Measurements from ENCODE around the gene STIM2. TPM values are rescaled to one million over a fixed set of nuclear protein-coding genes. Genes with fewer than 3 reads are reported as not detected.
"Not testable (repeated sequence)": the region's sequence is repeated elsewhere in the genome, so short reads cannot be mapped to it uniquely, and the experiment has no call there.

The STIM2 gene
- total RNA-seq, 2 experiments from 2014 or later = 40.5 to 43.1 TPM

DNA sequence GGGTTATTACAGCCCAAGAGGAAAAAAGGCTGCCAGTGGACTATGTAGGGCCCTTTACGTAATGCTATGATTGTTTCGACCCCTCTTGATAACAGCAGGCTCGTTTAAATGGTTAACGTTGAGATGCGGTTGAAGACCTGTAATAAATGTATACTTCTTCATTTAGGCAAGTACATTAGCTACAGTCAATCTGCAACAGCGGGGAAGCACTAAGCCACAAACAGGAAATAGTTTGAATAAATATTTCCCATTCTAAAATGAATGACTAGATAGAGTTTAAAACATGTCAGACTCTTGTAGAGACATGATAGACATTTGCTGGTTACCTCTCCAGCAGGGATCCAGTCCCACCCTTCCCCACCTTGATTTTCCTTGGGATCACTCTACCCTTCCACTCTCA lies 38.1 kb upstream of the STIM2 start:
- H3K4me1 Mint-ChIP-seq (ENCODE audit: low read depth) = peaks cover 15% of the 10 kb centered on the region
- DNase-seq = peak; percentile 43
- H3K4me3 Mint-ChIP-seq = no peak overlapping the region

DNA sequence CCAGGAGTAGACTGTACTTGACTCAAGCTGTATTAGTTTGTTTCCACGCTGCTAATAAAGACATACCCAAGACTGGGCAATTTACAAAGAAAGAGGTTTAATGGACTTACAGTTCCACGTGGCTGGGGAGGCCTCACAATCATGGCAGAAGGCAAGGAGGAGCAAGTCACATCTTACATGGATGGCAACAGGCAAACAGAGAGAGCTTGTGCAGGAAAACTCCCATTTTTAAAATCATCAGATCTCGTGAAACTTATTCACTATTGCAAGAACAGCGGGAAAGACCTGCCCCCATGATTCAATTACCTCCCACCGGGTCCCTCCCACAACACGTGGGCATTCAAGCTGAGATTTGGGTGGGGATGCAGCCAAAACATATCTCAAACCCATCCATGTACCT lies 37.7 kb upstream of the STIM2 start:
- H3K36me3 Mint-ChIP-seq (ENCODE audit: low read depth); H3K4me3 Mint-ChIP-seq; DNase-seq; H3K27me3 Mint-ChIP-seq (ENCODE audit: low read depth); CTCF ChIA-PET: not testable (repeated sequence)
- peak overlapping the region; percentile 78 for H3K27ac Mint-ChIP-seq
- intact Hi-C loops (cut with micrococcal nuclease) = loop anchor here (1.0 kb wide), 1 partner anchor 34 kb away; no protein-coding TSS in a partner anchor
- peaks cover 15% of the 10 kb centered on the region for H3K4me1 Mint-ChIP-seq (ENCODE audit: low read depth)
- peaks cover 21% of the 10 kb centered on the region for H3K9me3 Mint-ChIP-seq

More for the DNA sequence above, 38.1 kb upstream of the STIM2 start:
- H3K36me3 Mint-ChIP-seq (ENCODE audit: low read depth) = peaks cover 9% of the 10 kb centered on the region
- H3K27ac Mint-ChIP-seq = peak overlapping the region; percentile 78
- H3K9me3 Mint-ChIP-seq = peaks cover 21% of the 10 kb centered on the region
- intact Hi-C loops (cut with micrococcal nuclease) = loop anchor here (1.0 kb wide), 1 partner anchor 35 kb away; no protein-coding TSS in a partner anchor
- no peaks in the 10 kb centered on the region for H3K27me3 Mint-ChIP-seq (ENCODE audit: low read depth)
- CTCF ChIA-PET = no interaction called here

DNA sequence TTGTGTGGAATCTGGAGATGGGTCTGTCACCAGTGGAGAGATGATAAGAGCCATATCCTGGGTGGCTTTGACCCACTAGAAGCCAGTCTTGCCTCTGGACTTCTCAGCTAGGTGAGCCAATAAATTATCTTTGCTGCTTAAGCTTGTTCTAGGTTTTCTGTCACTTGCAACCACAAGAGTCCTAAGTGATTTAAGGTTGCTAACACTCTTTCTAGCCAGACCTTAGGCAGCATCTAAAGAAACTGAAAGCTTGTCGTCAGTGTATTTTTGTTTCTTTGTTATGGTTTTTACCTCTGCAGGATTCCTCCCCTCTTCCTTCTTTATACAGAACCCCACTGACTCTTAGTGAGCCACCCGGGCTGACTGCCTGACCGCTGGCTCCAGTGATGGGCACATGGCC lies 37.1 kb upstream of the STIM2 start:
- no peak for DNase-seq
- Mint-ChIP-seq H3K4me3 (no peak overlapping the region), H3K27ac (peak overlapping the region; percentile 78), H3K36me3 (ENCODE audit: low read depth) (peaks cover 9% of the 10 kb centered on the region), H3K27me3 (ENCODE audit: low read depth) (no peaks in the 10 kb centered on the region), H3K4me1 (ENCODE audit: low read depth) (peaks cover 15% of the 10 kb centered on the region), H3K9me3 (peaks cover 21% of the 10 kb centered on the region)
- CTCF ChIA-PET = no interaction called here
- intact Hi-C loops (cut with micrococcal nuclease) = no loop called here

DNA sequence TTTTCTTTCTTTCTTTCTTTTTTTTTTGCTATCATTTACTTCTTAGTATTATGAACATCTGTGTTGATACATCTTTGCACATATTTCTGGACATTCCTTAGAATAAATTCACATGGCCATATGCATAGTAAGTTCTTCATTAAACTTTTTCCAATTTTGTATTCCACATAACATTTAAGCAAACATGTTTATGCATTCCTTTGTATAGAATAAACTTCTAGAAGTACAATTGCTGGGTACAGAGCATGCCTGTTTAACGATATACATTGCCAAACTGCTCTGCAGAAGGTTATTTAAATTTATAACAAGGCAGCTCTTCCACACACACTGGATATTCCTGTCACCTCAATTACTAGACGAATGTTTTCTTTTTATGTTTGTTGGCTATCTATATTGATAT lies 36.0 kb upstream of the STIM2 start:
- H3K27me3 Mint-ChIP-seq (ENCODE audit: low read depth) = no peaks in the 10 kb centered on the region
- peaks cover 9% of the 10 kb centered on the region for H3K36me3 Mint-ChIP-seq (ENCODE audit: low read depth)
- intact Hi-C loops (cut with micrococcal nuclease) = no loop called here
- H3K4me1 Mint-ChIP-seq (ENCODE audit: low read depth) = peaks cover 13% of the 10 kb centered on the region
- H3K9me3 Mint-ChIP-seq = peaks cover 18% of the 10 kb centered on the region
- CTCF ChIA-PET = no interaction called here
- no peak overlapping the region for H3K27ac Mint-ChIP-seq
- no peak overlapping the region for H3K4me3 Mint-ChIP-seq
- DNase-seq = no peak

DNA sequence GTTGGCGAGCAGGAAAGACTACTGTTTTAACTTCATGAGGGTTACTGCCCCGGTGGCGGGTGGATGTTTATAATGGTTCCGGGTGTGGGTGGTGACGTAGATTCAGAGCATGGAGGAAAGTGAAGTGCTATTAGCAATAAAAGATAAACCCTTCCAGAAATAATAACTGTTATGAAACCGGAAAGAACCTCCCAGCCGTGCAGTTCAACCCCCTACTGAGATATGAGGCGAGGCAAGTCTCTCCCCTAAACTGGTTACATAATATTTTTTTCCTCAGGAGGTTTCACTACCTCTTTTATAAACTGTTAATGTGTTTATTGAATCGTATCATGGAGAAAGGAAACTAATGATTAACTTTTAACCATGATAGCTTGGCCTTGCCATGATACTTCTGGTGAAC lies 33.9 kb upstream of the STIM2 start:
- H3K4me1 Mint-ChIP-seq (ENCODE audit: low read depth) = peaks cover 13% of the 10 kb centered on the region
- H3K36me3 Mint-ChIP-seq (ENCODE audit: low read depth) = peaks cover 9% of the 10 kb centered on the region
- no peak overlapping the region for H3K4me3 Mint-ChIP-seq
- intact Hi-C loops (cut with micrococcal nuclease) = no loop called here
- DNase-seq = no peak
- H3K27me3 Mint-ChIP-seq (ENCODE audit: low read depth) = no peaks in the 10 kb centered on the region
- peaks cover 14% of the 10 kb centered on the region for H3K9me3 Mint-ChIP-seq
- CTCF ChIA-PET = no interaction called here
- no peak overlapping the region for H3K27ac Mint-ChIP-seq

DNA sequence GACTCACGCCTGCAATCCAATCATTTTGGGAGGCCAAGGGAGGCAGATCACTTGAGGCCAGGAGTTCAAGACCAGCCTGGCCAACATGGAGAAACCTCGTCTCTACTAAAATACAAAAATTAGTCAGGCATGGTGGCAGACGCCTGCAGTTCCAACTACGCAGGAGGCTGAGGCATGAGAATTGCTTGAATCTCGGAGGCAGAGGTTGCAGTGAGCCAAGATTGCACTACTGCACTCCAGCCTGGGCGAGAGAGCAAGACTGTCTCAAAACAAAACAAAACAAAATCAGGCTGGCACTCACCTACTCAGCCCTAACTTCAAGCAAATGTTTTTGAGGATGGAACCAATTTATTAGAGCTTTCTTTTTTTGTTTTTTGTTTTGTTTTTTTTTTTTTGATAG lies 33.3 kb upstream of the STIM2 start:
- H3K4me1 Mint-ChIP-seq (ENCODE audit: low read depth); intact Hi-C loops (cut with micrococcal nuclease); H3K27ac Mint-ChIP-seq; H3K4me3 Mint-ChIP-seq; H3K27me3 Mint-ChIP-seq (ENCODE audit: low read depth); DNase-seq; H3K36me3 Mint-ChIP-seq (ENCODE audit: low read depth): not testable (repeated sequence)
- CTCF ChIA-PET = interaction anchor here (0.5 kb wide), 1 partner anchor 212 kb away, joined by 4 read pairs; no protein-coding TSS in a partner anchor
- peaks cover 14% of the 10 kb centered on the region for H3K9me3 Mint-ChIP-seq

DNA sequence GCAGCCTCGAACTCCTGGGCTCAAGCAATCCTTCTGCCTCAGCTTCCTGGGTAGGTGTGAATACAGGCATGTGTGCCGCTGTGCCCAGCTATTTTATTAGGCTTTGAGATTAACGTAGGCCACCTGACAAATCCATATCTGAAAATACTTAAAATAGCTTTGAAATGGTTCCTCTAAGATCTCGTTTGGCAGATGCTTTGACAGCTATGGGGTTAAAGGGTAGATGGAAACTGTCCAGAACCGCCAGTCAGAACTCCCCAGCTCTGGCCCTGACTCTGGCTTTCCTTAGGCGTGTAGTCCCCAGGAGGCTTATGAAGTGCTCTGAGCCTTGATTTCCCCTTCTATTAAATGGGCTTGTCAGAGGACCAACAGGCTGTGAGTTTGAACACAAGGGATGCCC lies 32.8 kb upstream of the STIM2 start:
- CTCF ChIA-PET = interaction anchor here (0.5 to 0.6 kb wide), 2 partner anchors 213 to 369 kb away, joined by 3 to 4 read pairs; no protein-coding TSS in a partner anchor

DNA sequence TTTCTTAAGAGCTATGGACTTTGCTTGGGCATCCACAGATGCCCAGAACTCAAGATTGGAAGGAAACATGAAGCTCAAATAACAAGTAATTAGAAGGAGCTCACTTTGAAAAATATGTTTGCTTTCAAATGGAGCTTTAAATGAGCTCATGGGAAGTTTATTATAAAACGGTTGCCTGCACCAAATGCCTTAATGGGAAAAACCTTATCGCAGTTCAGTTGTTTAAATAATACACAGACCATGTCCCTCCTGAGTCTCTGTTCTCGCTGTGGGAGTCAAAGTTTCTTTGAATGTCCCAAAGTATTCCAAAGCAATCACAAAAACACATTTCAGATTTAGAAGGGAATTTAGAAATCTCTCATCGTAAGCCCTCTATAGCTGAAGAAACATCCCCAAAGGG lies 31.6 kb upstream of the STIM2 start:
- Mint-ChIP-seq H3K27ac (no peak overlapping the region), H3K27me3 (ENCODE audit: low read depth) (no peaks in the 10 kb centered on the region), H3K36me3 (ENCODE audit: low read depth) (no peaks in the 10 kb centered on the region), H3K4me3 (no peak overlapping the region), H3K9me3 (peaks cover under 1% of the 10 kb centered on the region), H3K4me1 (ENCODE audit: low read depth) (no peaks in the 10 kb centered on the region)
- CTCF ChIA-PET = interaction anchor here (0.6 to 1.4 kb wide), 6 partner anchors 10 to 1036 kb away, joined by 3 to 4 read pairs (median 3); no protein-coding TSS in a partner anchor
- intact Hi-C loops (cut with micrococcal nuclease) = no loop called here
- DNase-seq = no peak

More for the DNA sequence above, 32.8 kb upstream of the STIM2 start:
- Mint-ChIP-seq H3K4me1 (ENCODE audit: low read depth) (peaks cover 5% of the 10 kb centered on the region), H3K4me3 (no peak overlapping the region), H3K9me3 (peaks cover 12% of the 10 kb centered on the region), H3K27ac (no peak overlapping the region), H3K36me3 (ENCODE audit: low read depth) (peaks cover 8% of the 10 kb centered on the region), H3K27me3 (ENCODE audit: low read depth) (no peaks in the 10 kb centered on the region)
- DNase-seq = no peak
- intact Hi-C loops (cut with micrococcal nuclease) = no loop called here

DNA sequence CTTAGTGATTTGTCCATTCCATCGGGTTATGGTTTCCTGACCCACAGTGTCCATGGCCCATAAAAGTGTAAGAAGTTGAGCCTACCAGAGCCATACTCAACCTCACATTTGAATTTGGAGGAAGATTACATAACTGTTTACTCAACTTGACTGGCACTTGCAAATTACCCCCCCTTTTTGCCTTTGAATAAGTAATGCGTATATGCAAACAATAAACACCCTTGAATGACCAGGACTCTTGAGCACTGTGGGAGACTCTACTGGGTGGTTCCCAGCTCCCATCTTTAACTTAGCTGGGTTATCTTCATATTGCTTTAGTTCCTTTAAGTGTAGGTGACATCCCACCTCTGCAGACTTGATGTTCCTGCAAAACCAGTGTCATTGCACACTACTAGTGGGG lies 30.6 kb upstream of the STIM2 start:
- no peak for DNase-seq
- intact Hi-C loops (cut with micrococcal nuclease) = no loop called here
- CTCF ChIA-PET = interaction anchor here (1.2 kb wide), 1 partner anchor 28 kb away, joined by 3 read pairs; no protein-coding TSS in a partner anchor

DNA sequence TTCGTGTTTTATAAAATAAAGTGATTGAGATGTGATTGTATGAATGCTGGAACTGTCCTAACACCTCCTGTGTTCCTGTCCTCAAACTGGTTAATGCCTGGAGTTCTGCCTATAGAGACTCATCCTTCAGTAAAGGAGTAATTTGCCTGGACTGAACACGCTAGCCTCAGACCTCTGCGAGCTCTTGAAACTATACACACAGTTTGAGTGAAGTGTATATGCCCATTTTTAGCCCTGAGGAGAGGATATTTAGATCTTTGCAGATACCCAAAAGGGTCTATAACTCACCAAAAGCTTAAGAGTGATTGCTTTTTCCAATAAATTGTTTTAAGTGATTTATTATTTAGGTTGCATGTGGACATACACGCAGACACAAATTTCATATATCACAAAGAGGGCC lies 29.9 kb upstream of the STIM2 start:
- no peak overlapping the region for H3K27ac Mint-ChIP-seq

More for the DNA sequence above, 30.6 kb upstream of the STIM2 start:
- H3K4me1 Mint-ChIP-seq (ENCODE audit: low read depth) = no peaks in the 10 kb centered on the region
- no peak overlapping the region for H3K27ac Mint-ChIP-seq
- H3K9me3 Mint-ChIP-seq = peaks cover 6% of the 10 kb centered on the region
- no peaks in the 10 kb centered on the region for H3K36me3 Mint-ChIP-seq (ENCODE audit: low read depth)
- H3K4me3 Mint-ChIP-seq = no peak overlapping the region
- no peaks in the 10 kb centered on the region for H3K27me3 Mint-ChIP-seq (ENCODE audit: low read depth)

DNA sequence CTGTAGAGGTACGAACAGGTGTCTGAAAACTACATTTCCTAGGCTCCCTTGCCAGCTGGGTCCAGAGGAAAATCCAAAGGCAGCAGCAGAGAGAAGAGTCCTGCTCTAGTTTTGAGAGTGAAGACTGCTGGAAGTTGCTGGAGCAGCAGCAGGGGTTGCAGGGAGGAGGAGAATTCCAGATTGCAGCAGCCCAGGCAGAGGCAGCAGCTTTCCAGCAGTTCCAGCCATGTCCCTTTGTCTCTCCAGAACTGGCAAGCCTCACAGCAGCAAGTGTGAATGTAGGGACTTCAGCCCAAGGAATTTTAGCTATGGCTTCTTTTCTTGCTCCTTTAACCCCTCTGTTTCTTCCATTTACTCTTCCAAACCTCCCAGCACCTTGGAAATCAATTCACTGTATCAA lies 24.1 kb upstream of the STIM2 start:
- H3K27ac Mint-ChIP-seq = no peak overlapping the region
- DNase-seq = no peak
- peaks cover 8% of the 10 kb centered on the region for H3K9me3 Mint-ChIP-seq
- H3K4me3 Mint-ChIP-seq = no peak overlapping the region
- intact Hi-C loops (cut with micrococcal nuclease) = no loop called here
- CTCF ChIA-PET = no interaction called here
- H3K27me3 Mint-ChIP-seq (ENCODE audit: low read depth) = no peaks in the 10 kb centered on the region
- H3K36me3 Mint-ChIP-seq (ENCODE audit: low read depth) = no peaks in the 10 kb centered on the region
- peaks cover 7% of the 10 kb centered on the region for H3K4me1 Mint-ChIP-seq (ENCODE audit: low read depth)

More for the DNA sequence above, 29.9 kb upstream of the STIM2 start:
- no peaks in the 10 kb centered on the region for H3K27me3 Mint-ChIP-seq (ENCODE audit: low read depth)
- H3K36me3 Mint-ChIP-seq (ENCODE audit: low read depth) = no peaks in the 10 kb centered on the region
- H3K4me3 Mint-ChIP-seq = no peak overlapping the region
- no peaks in the 10 kb centered on the region for H3K4me1 Mint-ChIP-seq (ENCODE audit: low read depth)
- peaks cover 6% of the 10 kb centered on the region for H3K9me3 Mint-ChIP-seq
- DNase-seq = no peak
- intact Hi-C loops (cut with micrococcal nuclease) = no loop called here
- CTCF ChIA-PET = no interaction called here

DNA sequence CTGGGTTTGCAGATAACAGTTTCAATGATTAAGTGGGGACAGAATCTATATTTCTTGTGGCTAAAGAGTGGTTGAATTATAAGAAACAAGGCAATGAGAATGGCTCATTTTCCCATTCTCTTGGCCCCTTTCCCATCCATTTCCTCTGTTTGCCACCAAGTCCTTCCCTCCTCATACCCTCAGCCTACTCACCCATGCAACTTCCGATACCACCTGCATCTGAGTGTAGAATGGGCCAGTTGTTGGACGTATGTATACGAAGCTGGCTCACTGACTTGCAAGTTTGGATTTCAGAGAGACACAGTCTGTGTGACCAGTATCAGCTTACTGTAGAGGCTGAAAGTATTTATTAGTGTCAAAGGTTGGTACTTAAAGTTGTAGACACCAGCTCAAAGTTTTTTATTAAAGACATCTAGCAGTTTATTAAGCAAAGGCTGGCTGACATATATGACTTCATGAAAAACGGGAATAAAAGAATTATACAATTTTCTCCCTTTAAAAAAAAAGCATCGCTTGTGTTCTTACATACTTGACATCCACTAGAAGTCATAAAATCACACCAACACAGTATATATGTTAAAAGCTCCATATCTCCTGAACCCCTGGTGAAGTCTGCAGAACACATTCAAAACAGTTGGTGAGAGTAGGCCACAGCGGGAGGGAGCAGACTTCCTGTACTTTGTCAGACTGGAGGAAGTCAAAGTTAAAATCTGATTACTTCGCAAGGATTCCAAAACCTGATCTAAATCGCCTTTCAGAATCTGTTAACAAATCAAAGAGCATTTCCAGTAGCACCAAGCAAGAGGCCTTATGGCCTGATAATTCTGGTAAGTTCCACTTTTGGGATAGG lies 22.4 kb upstream of the STIM2 start:
- Mint-ChIP-seq H3K4me3 (no peak overlapping the region), H3K9me3 (peaks cover 8% of the 10 kb centered on the region), H3K36me3 (ENCODE audit: low read depth) (no peaks in the 10 kb centered on the region), H3K4me1 (ENCODE audit: low read depth) (peaks cover 7% of the 10 kb centered on the region), H3K27ac (no peak overlapping the region), H3K27me3 (ENCODE audit: low read depth) (no peaks in the 10 kb centered on the region)
- no peak for DNase-seq
- intact Hi-C loops (cut with micrococcal nuclease) = no loop called here
- CTCF ChIA-PET = interaction anchor here (0.5 to 1.1 kb wide), 3 partner anchors 10 to 275 kb away, joined by 3 to 4 read pairs (median 3); no protein-coding TSS in a partner anchor

DNA sequence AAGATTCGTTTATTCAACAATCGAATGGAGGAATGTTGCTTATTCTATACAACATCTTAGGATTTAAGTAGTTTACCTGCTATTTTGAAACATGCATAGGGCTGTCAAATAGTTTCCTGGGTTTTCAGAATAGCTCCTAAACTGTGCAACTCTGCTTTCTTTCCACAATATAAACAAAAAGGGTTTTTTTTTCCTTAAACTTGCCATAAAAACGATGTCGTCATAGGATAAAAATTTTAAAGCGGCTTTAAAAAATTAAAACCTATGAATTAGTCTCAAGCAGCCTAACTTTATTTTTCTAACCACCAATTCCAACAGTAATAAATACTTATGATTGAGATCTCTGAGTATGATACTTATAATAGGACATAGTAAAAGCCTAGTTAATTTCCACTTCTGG lies 21.6 kb upstream of the STIM2 start:
- Mint-ChIP-seq H3K4me1 (ENCODE audit: low read depth) (peaks cover 7% of the 10 kb centered on the region), H3K27me3 (ENCODE audit: low read depth) (no peaks in the 10 kb centered on the region), H3K27ac (no peak overlapping the region), H3K4me3 (no peak overlapping the region), H3K9me3 (peaks cover 8% of the 10 kb centered on the region), H3K36me3 (ENCODE audit: low read depth) (no peaks in the 10 kb centered on the region)
- intact Hi-C loops (cut with micrococcal nuclease) = no loop called here
- no peak for DNase-seq
- CTCF ChIA-PET = no interaction called here

Measured in activated naive CD4-positive, alpha-beta T cell treated with anti-CD3 and anti-CD28 coated beads for 36 hours (primary cell).